Skeletal muscle satellite cell (primary cell): ENCODE measurements around the gene FAM120AOS.

Experiments
- H3K27me3 ChIP-seq: 2 replicates; pipeline ENCODE4 v1.7.0; 2013; ENCODE audit warnings: low read length; ENCODE audit not compliant: control insufficient read depth, insufficient read depth
- H3K36me3 ChIP-seq: 2 replicates; pipeline ENCODE4 v1.7.0; 2013; ENCODE audit warnings: mild to moderate bottlenecking, control low read depth, low read length; ENCODE audit not compliant: insufficient read depth
- H3K4me1 ChIP-seq: 2 replicates; pipeline ENCODE4 v1.7.0; 2013; ENCODE audit warnings: low read length; ENCODE audit not compliant: control insufficient read depth, insufficient read depth
- H3K4me2 ChIP-seq: 2 replicates; pipeline ENCODE4 v1.7.0; 2013; ENCODE audit warnings: mild to moderate bottlenecking, low read length
- H3K4me3 ChIP-seq: 2 replicates; pipeline ENCODE4 v1.7.0; 2013; ENCODE audit warnings: low read length
- H3K9ac ChIP-seq: 2 replicates; pipeline ENCODE4 v1.7.0; 2013; ENCODE audit warnings: mild to moderate bottlenecking, low read depth, low read length, moderate library complexity
- H3K9me3 ChIP-seq: replicated peaks from 2 replicates; pipeline ENCODE4 v1.7.0; 2013; ENCODE audit warnings: mild to moderate bottlenecking, control low read depth, low read length

FAM120AOS gene

DNA sequence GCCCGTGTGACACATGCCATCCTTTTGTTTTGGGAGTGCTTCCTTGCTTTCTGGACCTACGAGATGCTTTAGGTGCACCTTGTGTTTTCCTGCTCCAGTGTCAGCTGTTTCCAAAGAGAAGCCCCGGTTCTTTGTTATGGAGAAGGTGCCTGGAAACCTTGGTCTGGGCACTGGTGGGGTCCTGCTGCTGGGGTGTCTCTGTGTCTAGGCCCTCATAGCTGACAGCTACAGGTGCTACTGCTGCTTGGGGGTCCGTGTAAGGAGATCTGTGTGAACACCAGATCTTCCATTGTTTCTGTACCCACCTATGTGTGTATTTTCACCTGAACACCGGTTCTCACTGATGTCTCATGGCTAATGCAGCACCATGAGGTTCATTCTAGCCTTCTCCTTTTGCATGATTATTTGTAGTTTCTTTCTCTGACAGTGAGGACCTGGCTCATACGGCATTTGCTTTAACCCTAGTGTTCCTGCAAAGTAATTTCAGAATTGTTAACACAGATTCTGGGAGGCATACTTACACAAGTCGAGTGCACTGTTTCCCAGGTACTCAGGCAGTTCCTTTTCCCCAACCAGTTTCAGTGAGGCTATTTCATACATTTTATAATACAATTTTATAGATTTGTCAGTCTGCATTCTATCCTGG is 13.2 kb upstream of the FAM120AOS start:
- H3K9ac ChIP-seq, result no peak overlapping the region
- H3K27me3 ChIP-seq, result no peaks in the 10 kb centered on the region

DNA sequence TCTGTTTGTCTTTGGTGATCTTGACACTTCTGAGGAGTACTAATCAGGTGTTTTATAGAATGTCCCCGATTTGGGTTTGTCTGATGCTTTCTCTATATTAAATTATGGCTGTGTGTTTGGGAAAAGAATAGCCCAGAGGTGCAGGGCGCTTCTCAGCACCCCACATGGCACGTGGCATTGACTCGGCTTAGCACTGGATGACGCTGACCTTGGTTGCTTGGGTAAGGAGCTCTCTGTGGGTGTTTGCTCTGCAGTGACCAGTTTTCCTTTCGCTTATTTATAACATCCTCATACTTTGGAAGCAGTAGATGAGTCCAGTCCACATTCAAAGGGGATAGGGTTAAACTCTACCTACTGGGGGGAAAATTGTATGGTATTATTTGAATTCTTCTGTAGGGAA is 12.5 kb upstream of the FAM120AOS start:
- Histone ChIP-seq H3K9ac (no peak overlapping the region), H3K4me2 (no peak overlapping the region), H3K9me3 (no peaks in the 10 kb centered on the region), H3K4me3 (no peak overlapping the region), H3K4me1 (peaks cover 29% of the 10 kb centered on the region), H3K36me3 (no peaks in the 10 kb centered on the region), H3K27me3 (no peaks in the 10 kb centered on the region)

More for the DNA sequence above, 13.2 kb upstream of the FAM120AOS start:
- Histone ChIP-seq H3K4me3 (no peak overlapping the region), H3K4me1 (peaks cover 34% of the 10 kb centered on the region), H3K4me2 (no peak overlapping the region), H3K9me3 (no peaks in the 10 kb centered on the region), H3K36me3 (no peaks in the 10 kb centered on the region)

DNA sequence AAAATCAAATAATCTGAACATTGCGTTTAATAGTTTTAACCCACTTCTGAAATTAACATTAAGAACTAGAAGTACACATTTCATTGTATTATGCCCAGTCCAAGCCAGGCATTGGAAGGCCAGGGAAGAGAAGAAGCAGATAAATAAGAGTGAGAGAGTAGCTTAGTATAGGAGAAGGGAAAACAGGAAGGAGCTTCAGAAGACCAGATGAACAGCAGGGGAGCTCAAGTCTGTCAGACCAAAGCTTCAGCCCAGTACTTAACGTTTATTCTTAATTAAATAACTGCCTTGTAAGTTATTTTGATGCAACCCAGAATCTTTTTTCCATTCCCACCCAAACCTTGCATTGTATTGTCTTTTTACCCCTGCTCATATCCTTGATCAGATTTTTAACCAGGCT is 11.5 kb upstream of the FAM120AOS start:
- Histone ChIP-seq H3K4me3 (no peak overlapping the region), H3K4me2 (no peak overlapping the region), H3K9ac (no peak overlapping the region), H3K4me1 (peaks cover 30% of the 10 kb centered on the region), H3K9me3 (no peaks in the 10 kb centered on the region), H3K27me3 (no peaks in the 10 kb centered on the region), H3K36me3 (no peaks in the 10 kb centered on the region)

DNA sequence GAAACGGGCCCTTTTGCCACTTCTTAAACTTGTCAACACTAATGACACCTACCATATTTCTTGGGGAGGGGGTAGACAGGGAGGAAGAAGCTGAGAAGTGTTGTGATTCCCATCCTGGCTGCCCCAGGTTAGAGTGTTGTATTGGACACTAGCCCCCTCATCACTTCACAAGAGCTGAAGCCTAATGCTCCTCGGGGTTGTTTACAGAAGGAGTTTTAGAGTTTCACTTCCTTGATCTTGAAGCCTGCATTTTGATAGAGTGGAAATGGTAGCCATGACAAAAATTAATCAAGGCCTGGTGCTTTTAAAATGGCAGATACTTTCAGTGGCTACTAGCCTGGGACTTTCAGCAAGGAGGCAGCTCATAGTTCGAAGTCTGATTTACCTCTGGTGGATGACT is 11.0 kb upstream of the FAM120AOS start:
- Histone ChIP-seq H3K4me2 (no peak overlapping the region), H3K4me1 (peaks cover 32% of the 10 kb centered on the region)

DNA sequence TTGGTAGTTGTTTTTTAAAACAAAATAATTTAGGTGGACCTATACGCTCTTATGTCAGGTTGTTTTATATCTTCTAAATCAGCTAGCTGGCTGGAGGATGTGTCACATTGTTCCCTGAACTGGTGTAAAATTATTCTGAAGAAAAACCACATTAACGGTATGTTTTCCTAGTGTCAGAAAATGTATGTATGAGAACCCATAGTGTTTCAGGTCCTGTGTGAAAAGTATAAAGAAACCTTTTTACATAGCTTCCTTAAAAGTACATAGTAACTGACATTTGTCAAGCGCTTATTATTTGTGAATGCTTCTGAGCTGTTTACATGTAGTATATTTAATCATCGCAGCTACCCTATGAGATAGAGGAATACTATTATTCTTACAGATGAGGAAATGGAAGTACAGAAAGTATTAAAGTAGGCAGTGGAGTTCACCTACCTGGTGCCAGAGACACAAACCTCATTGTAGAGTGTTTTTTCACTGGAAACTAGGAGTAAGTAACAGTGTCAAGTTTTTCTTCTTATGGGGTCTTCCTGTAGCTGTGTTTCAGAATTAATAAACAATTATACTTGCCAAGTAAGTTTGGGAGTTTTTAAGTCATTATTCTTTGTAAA is 10.4 kb upstream of the FAM120AOS start:
- Histone ChIP-seq H3K4me2 (no peak overlapping the region), H3K4me3 (no peak overlapping the region), H3K36me3 (no peaks in the 10 kb centered on the region), H3K4me1 (peaks cover 30% of the 10 kb centered on the region), H3K9ac (no peak overlapping the region), H3K27me3 (no peaks in the 10 kb centered on the region), H3K9me3 (no peaks in the 10 kb centered on the region)

More for the DNA sequence above, 11.0 kb upstream of the FAM120AOS start:
- Histone ChIP-seq H3K4me3 (no peak overlapping the region), H3K9me3 (no peaks in the 10 kb centered on the region), H3K27me3 (no peaks in the 10 kb centered on the region), H3K9ac (no peak overlapping the region), H3K36me3 (no peaks in the 10 kb centered on the region)

DNA sequence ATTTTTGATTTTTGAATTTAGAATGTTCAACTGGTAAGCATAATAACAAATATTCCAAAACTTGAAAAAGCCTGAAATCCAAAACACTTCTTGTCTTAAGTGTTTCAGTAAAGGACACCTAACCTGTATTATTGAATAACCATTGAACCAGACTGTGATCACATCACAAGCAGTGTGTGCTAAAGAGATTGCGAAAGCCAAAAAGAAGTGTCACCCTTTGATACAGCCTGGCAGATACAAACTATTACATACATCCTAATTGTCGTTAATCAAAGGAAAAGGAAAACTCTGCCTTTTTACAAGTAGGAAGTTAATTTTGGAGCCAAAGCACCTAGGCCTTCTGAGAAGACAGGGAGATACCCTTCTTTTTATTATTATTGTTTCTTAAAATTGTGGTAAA is 8.4 kb upstream of the FAM120AOS start:
- Histone ChIP-seq H3K4me2 (no peak overlapping the region), H3K36me3 (no peaks in the 10 kb centered on the region), H3K4me3 (no peak overlapping the region), H3K9ac (no peak overlapping the region), H3K27me3 (no peaks in the 10 kb centered on the region), H3K9me3 (no peaks in the 10 kb centered on the region), H3K4me1 (peaks cover 23% of the 10 kb centered on the region)

DNA sequence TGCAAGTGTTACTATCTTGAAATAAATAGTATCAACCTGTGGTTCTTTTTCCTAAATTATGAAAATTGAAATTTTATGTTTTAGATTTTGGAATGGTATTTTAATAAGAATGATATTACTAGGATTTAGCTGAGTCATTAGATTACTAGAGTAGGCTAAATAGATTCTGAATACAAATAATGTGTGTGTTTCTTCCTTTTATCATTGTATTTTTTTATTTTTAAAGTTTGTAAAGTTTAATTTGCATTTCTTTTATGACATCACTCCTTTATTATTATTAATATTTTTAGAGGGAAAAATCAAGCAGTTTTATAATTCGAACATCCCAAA is 8.0 kb upstream of the FAM120AOS start:
- no peaks in the 10 kb centered on the region for H3K27me3 ChIP-seq
- no peak overlapping the region for H3K4me3 ChIP-seq
- no peak overlapping the region for H3K4me2 ChIP-seq
- H3K4me1 ChIP-seq, result peaks cover 21% of the 10 kb centered on the region
- no peak overlapping the region for H3K9ac ChIP-seq
- no peaks in the 10 kb centered on the region for H3K9me3 ChIP-seq
- no peaks in the 10 kb centered on the region for H3K36me3 ChIP-seq

DNA sequence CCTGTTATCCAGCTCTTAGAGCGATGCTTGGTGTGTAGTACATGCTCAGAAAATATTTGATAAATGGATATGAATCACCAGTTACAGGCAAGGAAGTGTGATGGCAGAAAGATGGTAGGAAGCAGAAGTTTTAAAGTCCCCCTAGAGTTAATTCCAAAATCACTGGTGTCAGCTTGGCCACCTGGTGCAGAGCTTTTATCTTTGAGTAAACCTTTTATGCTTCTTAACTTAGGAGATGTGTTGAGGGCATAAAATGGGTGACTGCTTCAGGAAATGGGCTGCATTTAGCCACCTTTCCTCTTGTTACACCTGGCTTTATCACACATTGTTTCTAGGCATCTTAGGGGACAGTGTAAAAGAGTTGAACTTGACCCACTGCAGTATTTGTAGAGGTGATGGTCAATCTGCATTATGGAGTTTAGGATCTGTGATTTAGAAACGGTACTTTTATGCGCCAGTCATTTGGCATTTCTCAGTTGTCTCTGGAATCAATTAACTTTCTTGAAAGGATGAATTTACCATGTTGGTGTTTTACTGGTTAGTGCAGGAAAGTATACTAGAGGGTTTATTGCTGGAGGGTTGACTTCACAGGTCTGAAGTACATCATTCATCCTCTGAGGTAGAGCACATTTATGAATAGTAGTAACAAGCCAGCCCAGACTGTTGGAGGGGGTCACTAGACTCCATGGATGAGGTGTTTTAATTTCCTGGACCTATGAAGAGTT is 7.5 kb upstream of the FAM120AOS start:
- no peak overlapping the region for H3K9ac ChIP-seq
- peaks cover 25% of the 10 kb centered on the region for H3K4me1 ChIP-seq

DNA sequence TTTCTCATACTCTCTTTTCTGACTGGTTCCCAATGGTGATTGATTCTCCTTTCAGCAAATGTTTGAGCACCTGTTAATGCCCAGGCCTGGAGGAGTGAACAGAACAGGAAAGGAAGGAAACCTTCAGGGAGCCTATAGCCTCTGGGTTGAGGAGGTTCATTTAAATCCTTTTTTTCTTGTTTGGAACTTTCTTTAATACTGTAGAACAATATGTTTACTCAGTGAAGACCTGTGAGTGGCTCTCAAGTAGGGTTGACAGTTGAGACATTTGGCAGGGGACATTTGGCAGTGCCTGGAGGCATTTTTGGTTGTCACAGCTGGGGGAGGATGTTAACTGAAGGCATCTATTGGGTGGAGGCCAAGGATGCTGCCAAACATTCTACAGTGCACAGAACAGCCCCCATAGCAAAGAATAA is 6.1 kb upstream of the FAM120AOS start:
- no peaks in the 10 kb centered on the region for H3K36me3 ChIP-seq
- no peak overlapping the region for H3K4me3 ChIP-seq
- H3K9me3 ChIP-seq, result no peaks in the 10 kb centered on the region
- H3K4me1 ChIP-seq, result peaks cover 32% of the 10 kb centered on the region
- no peaks in the 10 kb centered on the region for H3K27me3 ChIP-seq
- H3K9ac ChIP-seq, result no peak overlapping the region
- H3K4me2 ChIP-seq, result no peak overlapping the region

More for the DNA sequence above, 7.5 kb upstream of the FAM120AOS start:
- H3K27me3 ChIP-seq, result no peaks in the 10 kb centered on the region
- no peaks in the 10 kb centered on the region for H3K36me3 ChIP-seq
- no peak overlapping the region for H3K4me2 ChIP-seq
- no peak overlapping the region for H3K4me3 ChIP-seq
- no peaks in the 10 kb centered on the region for H3K9me3 ChIP-seq

DNA sequence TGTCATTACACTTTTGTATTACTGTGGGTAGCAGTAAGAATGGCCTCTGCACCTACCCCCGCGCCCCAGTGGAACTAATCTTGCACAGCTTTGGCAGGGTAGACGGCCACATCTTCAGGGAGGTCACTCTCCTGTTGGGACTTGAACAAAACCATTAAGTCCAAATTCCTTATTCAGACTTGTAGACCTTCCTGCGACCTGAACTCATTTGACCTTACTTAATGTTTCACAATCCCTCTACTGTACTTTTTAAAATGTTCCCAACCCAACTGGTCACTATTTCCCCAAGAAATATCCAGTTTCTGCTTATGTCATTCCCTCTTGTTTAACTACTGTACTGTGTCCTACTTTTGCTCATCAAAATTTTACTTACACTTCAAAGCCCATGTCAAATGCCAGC is 5.3 kb upstream of the FAM120AOS start:
- Histone ChIP-seq H3K4me1 (peaks cover 39% of the 10 kb centered on the region), H3K27me3 (no peaks in the 10 kb centered on the region), H3K9ac (no peak overlapping the region), H3K4me2 (no peak overlapping the region), H3K4me3 (no peak overlapping the region), H3K9me3 (no peaks in the 10 kb centered on the region), H3K36me3 (no peaks in the 10 kb centered on the region)

DNA sequence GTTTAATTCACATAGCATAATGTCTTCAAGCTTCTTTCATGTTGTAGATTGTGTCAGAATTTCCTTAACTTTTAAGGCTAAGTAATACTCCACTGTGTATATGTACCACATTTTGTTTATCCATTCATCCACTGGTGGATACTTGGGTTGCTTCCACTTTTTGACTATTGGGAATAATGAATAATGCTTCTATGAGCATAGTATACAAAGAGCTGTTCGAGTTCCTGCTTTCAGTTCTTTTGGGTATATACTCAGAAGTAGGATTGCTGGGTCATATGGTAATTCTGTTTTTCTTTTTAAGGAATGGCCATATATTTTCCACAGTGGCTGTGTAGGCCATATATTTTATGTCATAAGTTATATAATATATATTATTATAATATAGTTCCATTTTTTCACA is 3.6 kb upstream of the FAM120AOS start:
- Histone ChIP-seq H3K4me3 (no peak overlapping the region), H3K4me1 (peaks cover 39% of the 10 kb centered on the region), H3K9me3 (no peaks in the 10 kb centered on the region), H3K36me3 (peaks cover 9% of the 10 kb centered on the region), H3K9ac (no peak overlapping the region), H3K4me2 (no peak overlapping the region), H3K27me3 (no peaks in the 10 kb centered on the region)

DNA sequence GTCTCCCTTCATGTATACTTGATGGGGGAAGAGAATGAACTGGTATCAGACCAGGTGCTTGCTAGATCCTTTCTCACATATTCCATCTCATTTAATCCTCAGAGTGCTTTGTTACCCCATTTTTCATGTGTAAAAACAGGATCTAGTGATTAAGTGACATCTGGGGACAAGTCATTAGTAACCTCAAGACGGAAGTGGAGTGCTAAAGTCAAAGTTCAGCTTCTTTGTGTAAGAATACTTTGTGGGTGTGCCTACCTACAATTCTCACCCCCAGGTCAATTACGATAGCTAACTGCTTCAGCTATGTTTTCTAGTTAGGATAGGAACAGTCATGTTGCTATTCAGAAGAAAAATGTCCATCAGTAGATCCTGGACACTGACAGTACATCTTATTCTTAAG is 3.1 kb upstream of the FAM120AOS start:
- no peaks in the 10 kb centered on the region for H3K27me3 ChIP-seq
- H3K9me3 ChIP-seq, result no peaks in the 10 kb centered on the region
- no peak overlapping the region for H3K9ac ChIP-seq
- H3K4me3 ChIP-seq, result no peak overlapping the region
- H3K4me1 ChIP-seq, result peaks cover 39% of the 10 kb centered on the region
- peaks cover 9% of the 10 kb centered on the region for H3K36me3 ChIP-seq
- H3K4me2 ChIP-seq, result no peak overlapping the region
